Measurements from ENCODE around the gene CHRNB4.

The CHRNB4 gene

GRCh38 chr15:78630886-78631633, 9.9 kb downstream of the CHRNB4 start:
- DNase-seq: no peak

DNA sequence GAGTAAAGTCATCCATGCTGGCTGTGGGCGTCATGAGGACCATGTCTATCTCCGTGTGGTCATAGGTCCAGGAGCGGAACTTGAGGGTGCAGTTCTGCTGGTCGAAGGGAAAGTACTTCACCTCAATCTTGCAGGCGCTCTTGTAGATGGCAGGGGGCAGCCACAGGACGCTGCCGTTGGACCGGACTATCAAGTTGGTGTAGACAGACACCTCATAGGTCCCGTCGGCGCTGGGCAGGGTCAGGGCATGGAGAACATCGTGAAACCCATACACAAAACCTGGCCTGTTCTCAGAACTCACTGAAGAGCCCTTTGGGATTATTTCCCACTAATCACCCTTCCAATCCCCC, 11.3 kb downstream of the CHRNB4 start:
- no peak for DNase-seq

GRCh38 chr15:78629031-78629715, 11.8 kb downstream of the CHRNB4 start:
- DNase-seq: no peak

DNA sequence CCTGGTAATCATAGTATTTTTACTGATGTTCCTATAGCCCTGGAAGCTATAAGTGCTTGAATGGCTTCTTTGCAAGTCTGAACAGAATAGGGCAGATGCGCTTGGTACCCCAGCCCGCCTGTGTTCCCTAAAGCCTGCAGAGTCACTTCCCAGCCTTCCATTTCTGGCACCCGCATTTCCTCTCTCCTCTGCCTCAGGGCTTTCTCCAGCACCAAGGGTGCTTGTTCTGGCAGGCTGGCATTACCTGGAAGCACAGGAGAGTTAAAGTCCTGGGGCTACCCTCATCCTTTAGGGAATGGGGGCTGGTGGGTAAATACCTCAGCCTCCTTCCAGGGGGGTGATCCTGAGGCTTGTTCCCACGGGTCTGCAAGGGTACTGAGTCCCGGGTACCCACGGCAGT, 12.8 kb downstream of the CHRNB4 start:
- no peak for DNase-seq

- DNase-seq: no peak
Measured at GRCh38 chr15:78627348-78627747, 13.7 kb downstream of the CHRNB4 start.

- DNase-seq: no peak
Measured at GRCh38 chr15:78626381-78626995, 14.5 kb downstream of the CHRNB4 start.

GRCh38 chr15:78625606-78626280, 15.3 kb downstream of the CHRNB4 start:
- DNase-seq: no peak

DNA sequence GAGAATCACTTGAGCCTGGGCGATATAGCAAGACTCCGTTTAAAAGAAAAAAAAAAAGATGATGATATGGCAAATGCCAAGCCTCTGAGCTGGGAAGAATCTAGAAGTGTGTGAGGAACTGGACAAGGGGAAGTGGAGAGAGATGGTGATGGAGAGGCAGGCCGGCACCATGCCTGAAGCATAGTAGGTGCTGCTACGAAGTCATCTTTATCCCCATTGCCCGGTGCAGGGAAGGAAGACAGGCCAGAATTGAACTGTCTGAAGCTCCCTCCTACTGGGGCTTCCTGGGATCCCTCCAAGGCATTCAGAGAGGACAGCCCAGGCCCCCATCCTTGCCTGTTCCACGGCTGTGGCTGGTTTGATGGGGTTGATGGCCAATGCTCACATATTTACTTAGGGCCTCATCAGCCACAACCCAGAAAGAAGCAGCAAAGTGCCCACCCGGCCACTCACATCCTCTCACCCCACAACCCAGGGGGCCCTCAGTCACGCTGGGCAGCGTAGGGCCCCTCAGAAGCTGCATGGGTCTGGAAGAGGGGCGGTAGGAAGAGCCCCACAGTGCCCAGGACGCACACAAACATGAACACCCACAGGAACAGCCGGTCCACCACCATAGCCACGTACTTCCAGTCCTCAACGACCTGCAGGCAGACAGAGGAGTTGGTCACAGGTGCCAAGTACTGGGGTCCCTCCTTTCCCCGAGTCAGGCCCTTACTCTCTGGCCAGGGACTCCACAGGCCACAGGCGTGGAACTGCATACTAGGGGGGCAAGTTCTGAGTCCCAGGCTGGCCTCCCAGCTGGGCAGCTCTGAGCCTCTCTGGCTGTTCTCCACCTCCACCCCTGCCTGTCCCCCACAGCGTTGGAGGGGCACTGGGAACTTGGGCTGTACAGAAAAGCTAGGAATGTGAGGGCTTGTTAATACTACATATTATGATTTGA, 16.1 kb downstream of the CHRNB4 start:
- DNase-seq: no peak

DNA sequence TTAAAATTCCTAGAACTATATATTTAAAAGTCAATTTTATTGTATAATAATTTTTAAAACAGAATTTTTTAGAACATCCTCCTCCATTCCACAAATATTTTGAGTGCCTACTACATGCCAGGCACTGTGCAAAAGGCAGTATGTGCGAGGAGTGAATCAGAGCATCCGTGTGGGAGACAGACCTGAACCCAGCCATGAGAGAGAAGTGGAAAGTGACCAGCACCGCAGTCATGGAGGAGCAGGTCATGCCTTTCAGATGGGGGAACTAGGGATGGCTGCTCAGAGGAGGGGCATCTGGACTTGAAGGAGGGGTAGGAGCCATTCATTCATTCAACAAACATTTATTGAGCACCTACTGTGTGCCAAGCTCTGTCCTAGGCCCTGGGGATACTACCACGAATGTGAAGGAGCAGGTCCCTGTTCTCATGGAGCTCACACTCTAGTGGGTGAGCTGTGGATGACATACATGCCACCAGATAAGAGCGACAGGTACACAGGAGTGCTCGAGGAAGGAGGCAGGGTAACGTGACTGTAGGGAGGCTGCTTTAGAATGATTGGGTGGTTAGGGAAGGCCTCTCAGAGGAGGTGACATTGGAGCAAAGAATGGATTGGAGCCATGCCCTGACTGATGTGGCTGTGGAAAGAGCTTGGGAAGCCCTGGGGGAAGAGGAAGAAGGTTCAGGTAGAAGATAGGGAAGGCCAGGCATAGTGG, 17.1 kb downstream of the CHRNB4 start:
- no peak for DNase-seq

GRCh38 chr15:78621810-78622402, 19.1 kb downstream of the CHRNB4 start:
- no peak for DNase-seq

GRCh38 chr15:78620527-78621421, 20.2 kb downstream of the CHRNB4 start, which contains the start of gene CHRNA3:
TSS of gene CHRNA3 (minus strand) at chr15:78620996. CDS start at chr15:78620794, 202 bp downstream.
- no peak for DNase-seq

DNA sequence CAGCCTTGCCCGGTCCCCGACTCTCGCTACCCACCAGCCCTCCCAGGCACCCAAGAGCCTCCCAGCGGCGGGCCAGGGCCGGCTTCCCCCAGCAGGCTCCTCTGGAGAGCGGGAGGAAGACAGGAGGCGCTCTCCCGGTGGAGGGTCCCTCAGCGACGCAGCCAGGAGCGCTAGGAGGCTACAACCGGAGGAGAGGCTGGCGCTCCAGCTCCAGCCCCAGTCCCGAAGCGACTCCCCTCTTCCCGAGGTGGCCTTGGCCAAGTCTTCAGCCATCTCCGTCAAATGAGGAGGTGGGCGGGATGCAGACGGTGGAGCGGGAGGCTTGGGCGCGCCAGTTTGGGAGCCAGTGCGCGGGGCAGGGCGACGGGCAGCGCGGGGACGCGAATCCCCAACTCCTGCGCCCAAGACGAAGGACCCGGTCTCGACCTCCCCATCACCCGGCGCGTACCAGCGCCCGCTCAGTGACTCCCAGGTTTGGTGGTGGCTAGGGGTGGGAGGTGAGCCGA, 20.9 kb downstream of the CHRNB4 start:
- DNase-seq: no peak

DNA sequence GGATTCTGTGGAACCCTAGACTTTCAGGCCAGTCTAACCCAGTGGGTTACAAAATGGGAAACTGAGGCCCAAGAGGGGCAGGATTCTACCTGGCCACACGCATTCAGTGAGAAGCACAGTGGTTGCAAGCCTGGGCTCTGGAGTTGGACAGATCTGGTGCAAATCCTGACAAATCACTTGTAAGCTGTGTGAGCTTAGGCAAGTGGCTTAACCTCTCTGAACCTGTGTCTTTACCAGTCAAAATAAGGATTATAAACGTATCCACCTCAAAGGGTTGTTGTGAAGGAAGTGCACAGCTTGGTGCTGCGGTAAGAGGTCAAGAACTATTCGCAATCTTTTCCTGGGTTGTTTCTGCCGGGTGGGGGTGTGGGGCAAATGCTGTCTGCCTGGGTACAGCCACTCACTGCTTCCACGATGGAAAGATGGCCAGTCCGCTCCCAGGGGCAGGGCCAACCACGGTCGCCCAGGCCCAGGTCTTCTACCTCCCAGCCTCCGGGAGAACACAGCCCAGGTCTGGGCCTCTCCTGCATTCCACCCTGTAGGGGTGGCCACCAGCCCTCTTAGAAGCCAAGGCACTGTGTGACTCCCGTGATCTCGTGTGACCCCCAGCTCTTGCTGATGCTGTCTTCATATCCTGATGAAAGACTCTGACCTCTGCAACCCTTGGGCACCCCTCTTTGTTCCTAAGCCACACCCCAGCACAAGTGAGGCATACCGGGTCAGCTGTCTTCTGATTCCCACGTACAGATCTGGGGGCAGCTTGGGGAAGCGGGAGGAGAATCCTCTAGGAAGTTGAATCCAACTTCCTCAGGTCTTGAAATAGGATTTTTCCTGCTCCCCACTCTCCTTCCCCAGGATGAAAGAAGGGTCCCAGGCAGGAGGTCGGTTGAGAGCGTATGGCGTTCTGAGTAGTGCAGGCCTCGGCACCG, 21.7 kb downstream of the CHRNB4 start:
- DNase-seq: no peak

- peak; percentile 88 for DNase-seq
Measured at GRCh38 chr15:78618490-78618934, 22.5 kb downstream of the CHRNB4 start.

GRCh38 chr15:78618064-78618463, 22.9 kb downstream of the CHRNB4 start:
- no peak for DNase-seq

- DNase-seq: no peak
Measured at GRCh38 chr15:78617516-78617915, 23.5 kb downstream of the CHRNB4 start.

- DNase-seq: no peak
Measured at GRCh38 chr15:78617076-78617475, 23.9 kb downstream of the CHRNB4 start.

DNA sequence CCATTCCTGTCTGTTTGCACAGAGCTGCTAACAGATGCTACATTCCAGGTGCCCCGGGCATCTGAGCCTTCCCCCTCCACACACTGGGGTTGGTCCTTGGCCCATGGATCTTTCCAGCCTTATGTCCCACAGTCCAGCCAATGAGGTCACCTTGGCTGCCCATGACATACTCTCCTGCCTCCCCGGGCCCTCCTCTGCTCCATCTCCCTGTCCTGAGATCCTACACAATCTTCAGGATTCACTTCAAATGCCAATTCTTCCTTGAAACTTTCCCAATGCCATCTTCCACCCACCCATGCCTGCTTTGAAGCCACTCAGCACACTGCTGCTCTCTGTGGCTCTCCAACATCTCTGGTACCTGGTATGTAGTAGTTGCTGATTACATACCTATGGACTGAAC, 24.5 kb downstream of the CHRNB4 start:
- no peak for DNase-seq

- DNase-seq: no peak
Measured at GRCh38 chr15:78615151-78615589, 25.8 kb downstream of the CHRNB4 start.
